Limb (tissue), 2 donors: ENCODE results near the gene HDGFL2.
"Not testable (repeated sequence)": the region's sequence is repeated elsewhere in the genome, so short reads cannot be mapped to it uniquely, and the experiment has no call there.

Source experiments
- DNase-seq, 2 donors: peaks; one replicate each; pipeline ENCODE4 v3.0.0-alpha.2; 2016; ENCODE audit errors: extremely low spot score in 2 of 2

Gene HDGFL2

GRCh38 chr19:4512070-4512469, 40.0 kb downstream of the HDGFL2 start:
- no peak for DNase-seq

DNA sequence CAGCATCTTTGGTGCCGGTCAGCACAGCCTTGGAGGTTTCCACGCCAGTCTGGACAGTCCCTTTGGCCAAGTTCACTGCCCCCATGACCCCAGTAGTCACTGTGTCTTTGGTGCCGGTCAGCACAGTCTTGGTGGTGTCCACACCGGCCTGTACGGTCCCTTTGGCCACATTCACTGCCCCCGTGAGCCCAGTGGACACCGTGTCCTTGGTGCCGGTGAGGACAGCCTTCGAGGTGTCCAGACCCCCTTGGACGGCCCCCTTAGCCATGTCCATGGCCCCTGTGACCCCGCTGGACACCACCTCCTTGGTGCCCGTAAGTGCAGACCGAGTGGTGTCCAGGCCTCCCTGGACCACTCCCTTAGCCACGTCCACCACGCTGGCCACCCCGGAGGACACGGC, 41.2 kb downstream of the HDGFL2 start:
- DNase-seq, result no peak

- no peak for DNase-seq
Measured at GRCh38 chr19:4515732-4516131, 43.6 kb downstream of the HDGFL2 start.

DNA sequence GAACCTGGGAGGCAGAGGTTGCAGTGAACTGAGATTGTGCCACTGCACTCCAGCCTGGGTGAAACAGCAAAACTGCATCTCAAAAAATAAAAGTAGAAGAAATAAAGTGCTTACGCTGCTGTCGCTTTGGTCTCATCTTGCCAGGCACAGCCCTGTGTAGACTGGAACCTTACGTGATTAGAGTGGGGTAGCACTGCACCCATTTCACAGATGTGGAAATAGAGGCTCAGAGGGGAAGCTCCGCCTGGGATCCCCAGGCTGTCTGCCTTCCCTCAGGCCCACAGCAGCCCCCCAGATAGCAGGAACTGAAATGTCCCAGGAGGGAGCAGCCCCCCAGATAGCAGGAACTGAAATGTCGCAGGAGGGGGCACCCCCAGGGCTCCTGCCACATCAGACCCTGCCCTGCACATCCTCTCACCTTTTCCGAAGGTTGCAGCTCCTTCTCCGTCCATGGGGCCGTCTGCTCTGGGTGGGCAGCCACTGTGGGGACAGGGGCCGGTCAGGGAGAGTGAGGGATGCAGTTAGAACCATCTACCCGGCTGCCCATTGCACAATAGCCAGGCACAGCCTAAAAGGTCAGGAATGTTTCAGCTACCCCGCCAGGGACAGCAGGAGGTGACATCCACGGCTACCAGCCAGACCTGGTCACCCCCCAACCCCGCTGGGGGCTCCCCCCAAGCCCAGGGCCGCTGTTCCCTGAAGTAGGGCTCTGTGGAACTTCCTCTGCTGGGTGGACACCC, 44.3 kb downstream of the HDGFL2 start:
- no peak for DNase-seq

DNA sequence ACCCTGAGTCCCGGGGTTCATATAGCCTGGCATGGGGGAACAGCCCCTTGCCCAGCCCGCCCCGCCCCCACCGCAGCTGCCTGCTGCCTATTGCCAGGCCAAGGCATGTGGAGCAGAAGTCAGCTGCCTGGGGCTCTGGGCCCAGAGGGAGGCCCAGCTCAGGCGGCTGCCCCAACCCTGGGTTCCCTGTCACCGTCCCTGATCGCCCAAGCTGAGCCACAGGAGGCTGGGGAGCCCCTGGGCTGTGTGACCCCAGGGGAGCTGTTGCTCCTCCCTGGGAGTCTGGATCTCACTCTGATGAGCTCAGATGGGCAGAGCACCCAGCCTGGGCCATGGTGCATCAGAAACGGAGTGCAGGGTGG, 44.8 kb downstream of the HDGFL2 start:
- no peak for DNase-seq

GRCh38 chr19:4517451-4518057, 45.5 kb downstream of the HDGFL2 start:
- DNase-seq, result no peak

- DNase-seq, result peak in 1 of 2 donors; percentile 21
Measured at GRCh38 chr19:4518345-4519171, 46.5 kb downstream of the HDGFL2 start, which contains the start of gene PLIN4. Gene PLIN4, minus strand, starts transcription at chr19:4518486. Its CDS starts 214 bp downstream, at chr19:4518272.

- DNase-seq, result no peak
Measured at GRCh38 chr19:4519172-4519496, 47.0 kb downstream of the HDGFL2 start.

DNA sequence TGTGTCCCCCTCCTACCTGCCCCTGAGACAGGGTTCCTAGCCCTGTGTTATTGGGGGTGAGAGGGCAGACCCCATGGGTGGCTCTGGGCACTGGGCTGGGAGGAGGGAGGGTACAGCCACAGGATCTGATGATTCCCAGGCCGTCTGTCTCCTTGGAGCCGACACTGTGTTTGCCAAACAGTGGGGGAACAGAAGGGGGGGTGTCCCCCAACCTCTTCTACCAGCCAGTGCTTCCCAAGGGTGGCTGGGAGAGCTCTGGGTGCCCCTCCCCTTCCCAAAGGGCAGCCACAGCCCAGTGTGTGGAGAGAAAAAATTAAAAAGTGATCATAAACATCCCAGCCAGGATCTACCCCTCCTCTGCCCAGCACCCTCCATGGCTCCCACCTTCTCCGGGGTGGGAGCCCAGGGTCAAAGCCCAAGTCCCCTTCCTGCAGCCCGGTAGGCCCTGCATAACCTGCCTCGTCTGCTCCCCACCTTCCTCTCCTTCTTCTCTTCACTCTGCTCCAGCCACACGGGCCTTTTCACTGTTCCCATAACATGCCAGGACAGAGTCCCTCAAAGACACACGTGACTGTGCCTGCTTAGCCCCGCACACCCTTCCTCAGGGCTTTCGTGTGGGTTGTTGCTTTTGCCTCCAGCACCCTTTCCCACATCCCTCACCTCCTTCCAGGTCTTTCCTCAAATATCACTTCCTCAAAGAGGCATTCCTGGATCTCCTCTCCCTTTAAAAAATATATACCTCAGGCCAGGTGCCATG, 47.6 kb downstream of the HDGFL2 start:
- no peak for DNase-seq

- DNase-seq, result no peak
Measured at GRCh38 chr19:4521170-4521887, 49.2 kb downstream of the HDGFL2 start.

GRCh38 chr19:4521888-4522242, 49.8 kb downstream of the HDGFL2 start:
- no peak for DNase-seq

DNA sequence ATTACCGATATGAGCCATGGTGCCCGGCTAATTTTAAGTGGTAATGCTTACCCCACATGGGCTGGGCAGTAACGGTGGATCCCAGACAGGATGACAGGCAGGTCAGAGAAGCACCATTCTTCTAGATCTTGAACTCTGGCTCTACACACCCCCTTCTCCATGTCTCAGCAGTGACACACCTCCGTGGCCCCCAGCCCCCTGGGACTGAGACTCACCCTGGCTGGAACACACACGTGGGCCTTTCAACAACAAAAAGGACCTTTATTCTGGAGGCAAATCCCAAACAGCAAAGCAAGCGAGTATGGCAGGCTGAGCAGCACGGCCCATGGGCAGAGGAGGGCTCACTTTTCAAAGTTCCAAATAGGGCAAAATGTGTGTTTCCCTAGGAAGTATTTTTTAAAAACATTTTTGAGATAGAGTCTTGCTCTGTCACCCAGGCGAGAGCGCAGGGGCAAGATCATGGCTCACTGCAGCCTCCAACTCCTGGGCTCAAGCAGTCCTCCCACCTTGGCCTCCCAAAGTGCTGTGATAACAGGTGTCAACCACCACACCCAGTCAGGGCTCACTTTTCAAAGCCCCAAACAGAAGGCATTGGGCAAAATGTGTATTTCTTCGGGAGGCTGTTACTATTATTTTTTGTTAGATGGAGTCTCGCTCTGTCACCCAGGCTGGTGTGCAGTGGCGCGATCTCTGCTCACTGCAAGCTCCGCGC, 50.4 kb downstream of the HDGFL2 start:
- no peak for DNase-seq

- DNase-seq, result no peak
Measured at GRCh38 chr19:4523306-4524110, 51.4 kb downstream of the HDGFL2 start.

DNA sequence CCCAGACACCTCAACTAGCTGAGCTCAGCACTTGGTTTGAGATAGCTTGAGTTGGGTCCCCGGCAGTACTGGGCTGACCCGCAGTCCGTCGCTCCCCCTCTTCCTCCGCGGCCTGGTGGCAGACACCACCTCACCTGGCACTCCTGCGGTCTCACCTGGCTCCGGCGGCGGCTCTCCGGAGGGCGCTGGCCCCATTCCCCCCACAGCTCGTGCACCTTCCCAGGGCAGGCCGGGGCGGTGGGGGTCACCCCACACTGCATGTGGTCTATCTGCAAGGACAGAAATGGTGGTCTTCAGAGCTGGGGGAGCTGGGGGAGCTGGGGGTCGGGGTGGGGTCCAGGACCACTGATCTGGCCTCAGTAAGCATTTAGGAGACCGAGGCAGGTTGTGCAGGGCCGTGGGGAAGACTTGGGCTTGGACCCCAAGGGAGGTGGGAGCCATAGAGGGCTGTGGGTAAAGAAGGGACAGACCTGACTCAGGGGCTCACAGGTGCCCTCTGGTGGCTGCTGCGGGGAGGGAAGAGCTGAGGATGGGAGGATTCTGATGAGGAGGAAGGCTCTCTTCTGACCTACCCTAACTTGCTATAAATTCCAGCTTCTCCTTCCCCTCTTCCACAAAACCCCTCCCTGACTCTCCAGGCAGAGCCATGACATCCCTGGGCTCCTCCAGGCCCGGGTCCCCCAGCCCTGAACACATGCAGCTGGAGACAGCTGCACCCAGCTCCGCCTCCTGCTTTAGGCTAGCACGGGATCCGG, 52.9 kb downstream of the HDGFL2 start:
- DNase-seq, result peak; percentile 18 to 67

- DNase-seq, result no peak
Measured at GRCh38 chr19:4525563-4526002, 53.5 kb downstream of the HDGFL2 start.

DNA sequence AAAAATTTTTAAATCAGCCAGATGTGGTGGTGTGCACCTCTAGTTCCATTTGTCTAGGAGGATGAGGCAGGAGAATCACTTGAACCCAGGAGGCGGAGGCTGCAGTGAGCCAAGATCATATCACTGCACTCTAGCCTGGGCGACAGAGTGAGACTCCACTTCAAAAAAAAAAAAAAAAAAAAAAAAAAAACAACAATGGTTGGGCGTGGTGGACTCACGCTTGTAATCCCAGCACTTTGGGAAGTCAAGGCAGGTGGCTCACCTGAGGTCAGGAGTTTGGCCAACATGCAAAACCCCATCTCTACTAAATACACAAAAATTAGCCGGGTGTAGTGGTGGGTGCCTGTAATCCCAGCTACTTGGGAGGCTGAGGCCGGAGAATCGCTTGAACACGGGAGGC, 55.3 kb downstream of the HDGFL2 start:
- DNase-seq, result not testable (repeated sequence)

GRCh38 chr19:4528843-4529242, 56.7 kb downstream of the HDGFL2 start:
- no peak for DNase-seq

DNA sequence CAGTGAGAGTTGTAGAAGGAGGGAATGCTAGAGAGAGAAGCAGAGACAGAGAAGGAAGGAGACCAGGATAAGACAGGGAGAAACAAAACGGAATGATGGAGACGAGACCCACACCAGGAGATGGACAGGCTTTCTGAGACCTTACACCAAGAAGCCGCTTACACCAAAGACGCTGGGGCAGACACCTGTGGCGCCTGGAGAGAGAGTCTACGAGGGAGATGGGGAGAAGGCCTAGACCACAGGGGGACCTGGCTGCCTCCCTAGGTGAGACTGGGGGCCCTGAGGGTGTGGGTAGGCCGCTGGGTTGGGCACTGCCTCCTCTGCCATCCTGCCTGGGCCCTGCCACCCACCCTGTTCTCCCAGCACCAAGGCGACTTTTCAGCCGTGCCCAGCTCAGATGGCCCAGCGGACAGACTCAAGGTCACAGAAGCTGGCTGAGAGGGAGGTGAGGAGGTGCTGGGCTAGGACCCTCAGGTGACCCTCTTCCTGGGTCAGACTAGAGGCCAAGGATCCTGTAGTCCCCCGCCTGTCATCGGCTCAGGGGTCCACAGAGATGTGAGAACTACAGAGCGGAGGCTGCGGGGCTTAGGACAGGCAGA, 57.9 kb downstream of the HDGFL2 start:
- DNase-seq, result no peak
